GM12878 (cell line): ENCODE data around the gene ABR.

Experiments used
- CHD2 ChIP-seq: IDR thresholded peaks from 2 replicates; pipeline ENCODE4 v1.6.1; 2011; ENCODE audit warnings: low read depth, low read length, improper control_type of control experiment, borderline replicate concordance
- CHD4 ChIP-seq: fragments of 200-600 bp; sonication (generic); IDR thresholded peaks from 2 replicates; pipeline ENCODE4 v1.6.1; 2016; ENCODE audit warnings: mild to moderate bottlenecking
- FOS ChIP-seq: IDR thresholded peaks from 3 replicates; pipeline ENCODE4 v1.6.1; 2011; ENCODE audit warnings: borderline replicate concordance; ENCODE audit not compliant: insufficient read length; ENCODE audit errors: extremely low read depth
- HCFC1 ChIP-seq: fragments of 150-350 bp; IDR thresholded peaks from 2 replicates; pipeline ENCODE4 v1.6.1; 2014; ENCODE audit warnings: low read length
- NR2C1 ChIP-seq: fragments of 450-650 bp; IDR thresholded peaks from 2 replicates; pipeline ENCODE4 v1.6.1; 2017; ENCODE audit warnings: antibody characterized with exemption, mild to moderate bottlenecking, moderate library complexity
- NR2C2 ChIP-seq: IDR thresholded peaks from 2 replicates; pipeline ENCODE4 v1.6.1; 2011; ENCODE audit warnings: borderline replicate concordance, low read depth; ENCODE audit not compliant: control insufficient read depth, insufficient read length
- ZNF274 ChIP-seq: IDR thresholded peaks from one replicate; pipeline ENCODE4 v1.8.0; 2011; ENCODE audit not compliant: insufficient read length, insufficient read depth
- ZSCAN29 ChIP-seq: fragments of 450-650 bp; IDR thresholded peaks from 2 replicates; pipeline ENCODE4 v1.6.1; 2017; ENCODE audit warnings: mild to moderate bottlenecking, moderate library complexity
- TF ChIP-seq, protein P1 (sequence below), 3 experiments: IDR thresholded peaks in 2 of 3; conservative IDR thresholded peaks in 1 of 3; 2 replicates each; pipeline ENCODE4 v1.5.1; 2011; ENCODE audit warnings: low read depth in 3 of 3, low read length in 3 of 3, mild to moderate bottlenecking in 3 of 3, control low read depth in 2 of 3, moderate library complexity in 2 of 3, inconsistent platforms in 1 of 3, mixed read lengths in 1 of 3; ENCODE audit not compliant: control insufficient read depth in 2 of 3, insufficient read depth in 1 of 3; ENCODE audit errors: extremely low read depth in 1 of 3
- TF ChIP-seq, protein P2 (sequence below): IDR thresholded peaks from 2 replicates; pipeline ENCODE4 v1.6.1; 2012; ENCODE audit warnings: low read depth, low read length, improper control_type of control experiment
- TF ChIP-seq, protein P3 (sequence below): IDR thresholded peaks from 2 replicates; pipeline ENCODE4 v1.6.1; 2012; ENCODE audit warnings: low read depth, low read length, improper control_type of control experiment

DNA sequence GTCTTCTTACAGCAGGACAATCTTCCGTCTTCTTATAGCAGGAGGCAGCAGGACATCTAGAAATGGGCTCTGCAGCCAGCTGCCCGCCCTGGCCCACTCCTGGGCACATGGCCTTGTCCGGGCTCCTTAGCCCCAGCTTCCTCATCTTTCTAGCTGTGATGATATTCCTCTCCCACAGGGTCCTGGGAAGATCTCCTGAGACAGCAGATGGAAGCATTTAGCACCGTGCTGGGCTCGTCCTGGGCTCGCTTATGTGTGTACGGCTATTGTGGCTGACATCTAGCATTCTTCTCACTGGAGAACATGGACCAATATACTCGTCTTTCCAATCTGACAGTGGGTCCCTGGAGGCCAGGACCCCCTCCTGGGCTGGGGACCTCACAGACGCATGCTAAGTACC, 134.3 kb downstream of the ABR start:
- TF ChIP-seq ZNF274 (no peak), FOS (no peak), ZSCAN29 (no peak), CHD2 (no peak), NR2C1 (no peak), CHD4 (no peak), NR2C2 (no peak), HCFC1 (no peak)
- TF ChIP-seq, protein P1, sequence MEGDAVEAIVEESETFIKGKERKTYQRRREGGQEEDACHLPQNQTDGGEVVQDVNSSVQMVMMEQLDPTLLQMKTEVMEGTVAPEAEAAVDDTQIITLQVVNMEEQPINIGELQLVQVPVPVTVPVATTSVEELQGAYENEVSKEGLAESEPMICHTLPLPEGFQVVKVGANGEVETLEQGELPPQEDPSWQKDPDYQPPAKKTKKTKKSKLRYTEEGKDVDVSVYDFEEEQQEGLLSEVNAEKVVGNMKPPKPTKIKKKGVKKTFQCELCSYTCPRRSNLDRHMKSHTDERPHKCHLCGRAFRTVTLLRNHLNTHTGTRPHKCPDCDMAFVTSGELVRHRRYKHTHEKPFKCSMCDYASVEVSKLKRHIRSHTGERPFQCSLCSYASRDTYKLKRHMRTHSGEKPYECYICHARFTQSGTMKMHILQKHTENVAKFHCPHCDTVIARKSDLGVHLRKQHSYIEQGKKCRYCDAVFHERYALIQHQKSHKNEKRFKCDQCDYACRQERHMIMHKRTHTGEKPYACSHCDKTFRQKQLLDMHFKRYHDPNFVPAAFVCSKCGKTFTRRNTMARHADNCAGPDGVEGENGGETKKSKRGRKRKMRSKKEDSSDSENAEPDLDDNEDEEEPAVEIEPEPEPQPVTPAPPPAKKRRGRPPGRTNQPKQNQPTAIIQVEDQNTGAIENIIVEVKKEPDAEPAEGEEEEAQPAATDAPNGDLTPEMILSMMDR (IDR thresholded peaks at IDR 0.05 in 2 of 3, conservative IDR thresholded peaks at IDR 0.05 in 1 of 3; ENCODE audit: control insufficient read depth in 2 of 3, extremely low read depth in 1 of 3, insufficient read depth in 1 of 3, low read depth in 3 of 3, low read length in 3 of 3), result no peak
- TF ChIP-seq, protein P2, sequence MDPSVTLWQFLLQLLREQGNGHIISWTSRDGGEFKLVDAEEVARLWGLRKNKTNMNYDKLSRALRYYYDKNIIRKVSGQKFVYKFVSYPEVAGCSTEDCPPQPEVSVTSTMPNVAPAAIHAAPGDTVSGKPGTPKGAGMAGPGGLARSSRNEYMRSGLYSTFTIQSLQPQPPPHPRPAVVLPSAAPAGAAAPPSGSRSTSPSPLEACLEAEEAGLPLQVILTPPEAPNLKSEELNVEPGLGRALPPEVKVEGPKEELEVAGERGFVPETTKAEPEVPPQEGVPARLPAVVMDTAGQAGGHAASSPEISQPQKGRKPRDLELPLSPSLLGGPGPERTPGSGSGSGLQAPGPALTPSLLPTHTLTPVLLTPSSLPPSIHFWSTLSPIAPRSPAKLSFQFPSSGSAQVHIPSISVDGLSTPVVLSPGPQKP, result no peak
- TF ChIP-seq, protein P3, sequence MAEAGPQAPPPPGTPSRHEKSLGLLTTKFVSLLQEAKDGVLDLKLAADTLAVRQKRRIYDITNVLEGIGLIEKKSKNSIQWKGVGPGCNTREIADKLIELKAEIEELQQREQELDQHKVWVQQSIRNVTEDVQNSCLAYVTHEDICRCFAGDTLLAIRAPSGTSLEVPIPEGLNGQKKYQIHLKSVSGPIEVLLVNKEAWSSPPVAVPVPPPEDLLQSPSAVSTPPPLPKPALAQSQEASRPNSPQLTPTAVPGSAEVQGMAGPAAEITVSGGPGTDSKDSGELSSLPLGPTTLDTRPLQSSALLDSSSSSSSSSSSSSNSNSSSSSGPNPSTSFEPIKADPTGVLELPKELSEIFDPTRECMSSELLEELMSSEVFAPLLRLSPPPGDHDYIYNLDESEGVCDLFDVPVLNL, result no peak
